ENCODE data around the gene PSPH.
A peak's percentile ranks its signal among the peaks of the same experiment; 100 is the strongest.
"Not testable (repeated sequence)": the region's sequence is repeated elsewhere in the genome, so short reads cannot be mapped to it uniquely, and the experiment has no call there.

The PSPH gene

DNA sequence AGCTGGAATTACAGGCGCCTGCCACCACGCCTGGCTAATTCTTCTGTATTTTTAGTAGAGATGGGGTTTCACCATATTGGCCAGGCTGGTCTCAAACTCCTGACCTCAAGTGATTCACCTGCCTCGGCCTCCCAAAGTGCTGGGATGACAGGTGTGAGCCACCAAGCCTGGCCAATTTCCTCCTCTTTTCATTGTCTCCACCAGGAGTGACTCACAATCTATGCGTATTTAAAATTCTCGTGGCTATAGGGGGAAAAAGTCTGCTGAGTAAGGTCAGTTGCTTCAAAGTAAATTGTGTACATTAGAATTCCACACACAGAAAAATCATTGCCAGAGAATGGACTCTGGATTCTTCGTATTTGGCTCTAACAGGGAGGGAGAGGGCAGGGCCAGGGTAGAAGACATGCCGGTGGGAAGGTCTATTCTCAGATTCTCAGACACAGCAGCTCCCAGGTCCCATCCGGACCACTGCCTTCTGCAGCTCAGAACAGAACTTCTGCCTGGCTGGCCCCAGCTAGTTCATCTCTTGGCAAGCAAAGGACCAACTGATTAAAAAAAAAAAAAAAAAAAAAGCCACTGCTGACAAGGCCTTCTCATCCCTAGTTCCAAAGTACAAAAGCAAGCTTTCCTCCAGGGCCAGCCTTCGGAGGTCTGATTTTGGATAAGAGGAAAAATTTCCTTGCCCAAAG is 22.2 kb downstream of the PSPH start:
- TF ChIP-seq CTCF (conservative IDR thresholded peaks at IDR 0.05): no peak
- no peak for TF ChIP-seq ZFX (IDR thresholded peaks at IDR 0.05)
- no peak overlapping the region for H3K27ac ChIP-seq

GRCh38 chr7:56026538-56026937 is 24.7 kb downstream of the PSPH start:
- H3K27ac ChIP-seq: no peak overlapping the region
- TF ChIP-seq ZFX (IDR thresholded peaks at IDR 0.05) (no peak), CTCF (conservative IDR thresholded peaks at IDR 0.05) (no peak)

GRCh38 chr7:56023500-56023899 is 27.7 kb downstream of the PSPH start:
- no peak for TF ChIP-seq CTCF (conservative IDR thresholded peaks at IDR 0.05)
- no peak for TF ChIP-seq ZFX (IDR thresholded peaks at IDR 0.05)
- H3K27ac ChIP-seq: no peak overlapping the region

GRCh38 chr7:56019501-56019900 is 31.7 kb downstream of the PSPH start:
- TF ChIP-seq ZFX (IDR thresholded peaks at IDR 0.05) (no peak), CTCF (conservative IDR thresholded peaks at IDR 0.05) (no peak)
- H3K27ac ChIP-seq: no peak overlapping the region

DNA sequence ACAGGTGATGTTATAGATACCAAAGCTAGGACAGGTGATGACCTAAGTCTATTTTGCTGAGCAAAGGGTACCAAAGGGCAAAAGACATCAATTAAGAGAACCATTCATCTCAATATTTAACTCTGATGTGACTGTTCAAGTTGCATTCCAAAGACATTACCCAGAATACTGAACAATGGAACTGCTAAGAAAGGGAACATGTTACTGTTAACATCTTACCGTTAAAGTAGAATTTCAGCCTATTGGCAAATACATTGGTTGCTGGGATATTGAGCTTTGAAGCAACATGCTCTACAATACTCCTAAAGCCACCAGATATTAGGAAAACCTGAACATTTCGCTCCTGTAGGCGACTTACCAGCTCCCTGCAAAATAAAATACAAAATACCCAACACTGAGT is 34.2 kb downstream of the PSPH start:
- not testable (repeated sequence) for H3K27ac ChIP-seq

DNA sequence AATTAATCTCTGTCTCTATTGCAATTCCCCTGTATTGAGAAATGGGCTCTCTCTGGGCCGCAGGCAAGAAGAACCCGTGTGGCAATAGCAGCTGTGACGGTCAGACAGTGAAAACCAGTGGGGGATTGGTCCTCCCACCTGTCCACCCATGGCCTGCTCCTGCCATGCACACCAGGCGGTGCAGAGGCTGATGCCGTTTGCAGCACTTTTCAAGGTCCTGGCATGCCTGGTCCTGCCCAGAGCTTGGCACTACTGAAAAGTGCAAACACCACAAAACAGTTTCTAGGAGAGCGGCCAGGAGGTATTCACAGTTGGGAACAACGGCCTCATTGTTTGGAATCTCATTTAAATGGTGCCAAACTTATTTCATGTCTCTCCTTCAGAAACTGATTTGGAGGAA is 41.5 kb downstream of the PSPH start:
- no peak for TF ChIP-seq CTCF (conservative IDR thresholded peaks at IDR 0.05)
- no peak for TF ChIP-seq ZFX (IDR thresholded peaks at IDR 0.05)
- H3K27ac ChIP-seq: peak overlapping the region; percentile 61

DNA sequence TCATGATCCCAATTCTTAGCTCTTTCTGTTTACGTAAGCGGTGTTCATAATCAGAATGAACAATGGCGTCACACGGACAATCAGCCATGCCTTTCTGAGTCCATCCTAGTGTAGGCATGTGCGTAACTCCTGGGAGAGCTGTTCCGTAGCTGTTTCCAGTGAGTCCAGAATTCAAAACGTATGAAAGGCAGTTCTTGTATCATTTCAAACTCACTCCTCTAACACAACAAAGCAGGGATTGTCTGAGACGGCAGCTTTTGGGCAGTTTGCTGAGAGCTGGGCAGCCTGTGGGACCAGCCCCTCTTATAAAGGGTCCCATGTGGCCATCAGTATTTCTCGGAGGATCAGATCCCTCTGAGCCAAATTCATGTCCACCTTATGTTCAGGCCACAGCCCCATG is 43.4 kb downstream of the PSPH start:
- peak overlapping the region; percentile 61; the same call in 1 of the 2 replicates for H3K27ac ChIP-seq
- no peak for TF ChIP-seq CTCF (conservative IDR thresholded peaks at IDR 0.05)

- TF ChIP-seq ZFX (IDR thresholded peaks at IDR 0.05) (no peak), CTCF (conservative IDR thresholded peaks at IDR 0.05) (no peak)
- no peak overlapping the region for H3K27ac ChIP-seq
These were observed 44.0 kb downstream of the PSPH start for GRCh38 chr7:56007167-56007652.
